AG04450 (cell line): ENCODE measurements around the gene CHRNB1. TPM values are rescaled to one million over a fixed set of nuclear protein-coding genes. Genes with fewer than 3 reads are reported as not detected.

Experiments used
- CTCF ChIA-PET: fragments of 300-600, 350-600 bp; formaldehyde crosslinking; extraction: SDS; loops from one replicate; lab custom pipeline; 2022; ENCODE audit warnings: antibody characterized with exemption, inconsistent platforms; lab: Charles Lee
- POLR2A ChIA-PET: fragments of 350-600 bp; formaldehyde crosslinking; extraction: SDS; loops from one replicate; lab custom pipeline; 2021; ENCODE audit warnings: antibody characterized with exemption, inconsistent platforms; lab: Yijun Ruan, JAX
- DNase-seq: peaks from one replicate; pipeline ENCODE4 v3.0.0-alpha.2; 2011; ENCODE audit warnings: low read depth, low spot score
- H3K27ac ChIP-seq: one replicate; pipeline ENCODE4 v1.5.1; 2012; ENCODE audit warnings: low read depth, low read length, control low read depth
- H3K27me3 ChIP-seq: one replicate; pipeline ENCODE4 v1.6.0; 2012; ENCODE audit warnings: low read length; ENCODE audit not compliant: control insufficient read depth, insufficient read depth
- H3K4me3 ChIP-seq: 2 replicates; pipeline ENCODE4 v1.5.1; 2011; ENCODE audit warnings: mild to moderate bottlenecking, low read depth, low read length, control low read depth
- H3K9me3 ChIP-seq: 2 replicates; pipeline ENCODE4 v1.5.1; 2012; ENCODE audit warnings: low read length; ENCODE audit not compliant: control insufficient read depth, insufficient read depth
- polyA minus RNA-seq: library from RNA; depleted of rRNA, polyadenylated mRNA; stranded (reverse); fragments of >200 nt; gene quantifications from 2 replicates; pipeline ENCODE4 v1.2.3, GENCODE V29; 2011; rRNA and poly(A)+ RNA removed
- polyA plus RNA-seq: library from polyadenylated mRNA; depleted of rRNA; stranded (reverse); fragments of >200 nt; gene quantifications from 2 replicates; pipeline ENCODE4 v1.2.3, GENCODE V29; 2011; rRNA removed
- TF ChIP-seq, protein P1 (sequence below): IDR thresholded peaks from 2 replicates; pipeline ENCODE4 v1.5.1; 2011; ENCODE audit warnings: low read depth, low read length, control low read depth, inconsistent platforms

The CHRNB1 gene, protein sequence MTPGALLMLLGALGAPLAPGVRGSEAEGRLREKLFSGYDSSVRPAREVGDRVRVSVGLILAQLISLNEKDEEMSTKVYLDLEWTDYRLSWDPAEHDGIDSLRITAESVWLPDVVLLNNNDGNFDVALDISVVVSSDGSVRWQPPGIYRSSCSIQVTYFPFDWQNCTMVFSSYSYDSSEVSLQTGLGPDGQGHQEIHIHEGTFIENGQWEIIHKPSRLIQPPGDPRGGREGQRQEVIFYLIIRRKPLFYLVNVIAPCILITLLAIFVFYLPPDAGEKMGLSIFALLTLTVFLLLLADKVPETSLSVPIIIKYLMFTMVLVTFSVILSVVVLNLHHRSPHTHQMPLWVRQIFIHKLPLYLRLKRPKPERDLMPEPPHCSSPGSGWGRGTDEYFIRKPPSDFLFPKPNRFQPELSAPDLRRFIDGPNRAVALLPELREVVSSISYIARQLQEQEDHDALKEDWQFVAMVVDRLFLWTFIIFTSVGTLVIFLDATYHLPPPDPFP
- 5.3 and 6.3 TPM in 2 replicates for polyA plus RNA-seq
- polyA minus RNA-seq: 2.9 and 4.2 TPM in 2 replicates

DNA sequence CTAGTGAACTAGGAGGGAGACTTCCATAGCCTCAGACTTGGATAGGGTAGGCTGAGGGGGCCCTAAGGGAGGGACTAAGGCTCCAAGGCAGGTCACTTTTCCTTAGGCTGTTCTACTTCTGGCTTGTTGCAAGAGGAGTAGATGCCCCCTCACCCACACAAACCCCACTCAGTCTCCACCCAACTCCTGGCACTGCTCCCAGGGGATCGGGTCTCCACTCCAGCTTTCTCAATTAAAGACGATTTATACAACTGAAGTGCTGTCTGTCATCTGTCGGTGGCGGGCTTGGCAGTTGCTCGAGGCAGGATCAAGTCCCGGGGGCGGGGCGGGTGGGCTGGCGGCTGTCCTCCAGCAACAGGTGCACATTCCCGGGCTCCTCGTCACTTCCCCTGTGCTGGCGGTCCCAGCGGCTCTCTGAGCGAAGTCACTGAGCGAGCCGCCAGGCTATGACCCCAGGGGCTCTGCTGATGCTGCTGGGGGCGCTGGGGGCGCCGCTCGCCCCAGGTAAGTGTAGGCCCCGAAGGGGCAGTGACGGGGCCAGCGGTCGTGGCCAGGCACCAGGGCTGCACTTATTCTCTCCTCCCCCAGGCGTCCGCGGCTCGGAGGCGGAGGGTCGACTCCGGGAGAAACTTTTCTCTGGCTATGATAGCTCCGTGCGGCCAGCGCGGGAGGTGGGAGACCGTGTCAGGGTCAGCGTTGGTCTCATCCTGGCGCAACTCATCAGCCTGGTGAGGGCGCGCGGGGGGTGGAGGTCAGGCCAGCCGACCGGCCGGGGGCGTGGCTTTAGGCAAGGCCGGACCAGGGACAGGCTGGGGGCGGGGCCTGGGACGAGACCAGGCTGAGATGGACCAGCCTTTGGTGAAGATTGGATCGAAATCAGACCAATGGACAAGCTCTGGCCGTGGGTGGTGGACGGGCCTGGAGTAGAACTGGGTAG lies at the start of gene CHRNB1:
Gene CHRNB1, plus strand, starts transcription at position 380 of the 937 bp plus-strand sequence. Its CDS starts 67 bp downstream, at position 447.
- Histone ChIP-seq H3K27me3 (peaks cover 20% of the 10 kb centered on the region), H3K27ac (no peak within 1 kb of the TSS), H3K9me3 (no peaks in the 10 kb centered on the region; the same call in 1 of the 2 replicates), H3K4me3 (peak within 1 kb of the TSS; percentile 46)
- ChIA-PET CTCF (interaction anchor here (0.8 to 3.6 kb wide), 2 partner anchors 8 to 22 kb away, joined by 7 to 14 read pairs; no protein-coding TSS in a partner anchor), POLR2A (interaction anchor here (0.7 to 1.5 kb wide), 2 partner anchors 8 to 39 kb away, joined by 3 to 6 read pairs; partner anchors contain the start of gene POLR2A)
- DNase-seq: no peak
- TF ChIP-seq, protein P1, sequence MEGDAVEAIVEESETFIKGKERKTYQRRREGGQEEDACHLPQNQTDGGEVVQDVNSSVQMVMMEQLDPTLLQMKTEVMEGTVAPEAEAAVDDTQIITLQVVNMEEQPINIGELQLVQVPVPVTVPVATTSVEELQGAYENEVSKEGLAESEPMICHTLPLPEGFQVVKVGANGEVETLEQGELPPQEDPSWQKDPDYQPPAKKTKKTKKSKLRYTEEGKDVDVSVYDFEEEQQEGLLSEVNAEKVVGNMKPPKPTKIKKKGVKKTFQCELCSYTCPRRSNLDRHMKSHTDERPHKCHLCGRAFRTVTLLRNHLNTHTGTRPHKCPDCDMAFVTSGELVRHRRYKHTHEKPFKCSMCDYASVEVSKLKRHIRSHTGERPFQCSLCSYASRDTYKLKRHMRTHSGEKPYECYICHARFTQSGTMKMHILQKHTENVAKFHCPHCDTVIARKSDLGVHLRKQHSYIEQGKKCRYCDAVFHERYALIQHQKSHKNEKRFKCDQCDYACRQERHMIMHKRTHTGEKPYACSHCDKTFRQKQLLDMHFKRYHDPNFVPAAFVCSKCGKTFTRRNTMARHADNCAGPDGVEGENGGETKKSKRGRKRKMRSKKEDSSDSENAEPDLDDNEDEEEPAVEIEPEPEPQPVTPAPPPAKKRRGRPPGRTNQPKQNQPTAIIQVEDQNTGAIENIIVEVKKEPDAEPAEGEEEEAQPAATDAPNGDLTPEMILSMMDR: no peak

DNA sequence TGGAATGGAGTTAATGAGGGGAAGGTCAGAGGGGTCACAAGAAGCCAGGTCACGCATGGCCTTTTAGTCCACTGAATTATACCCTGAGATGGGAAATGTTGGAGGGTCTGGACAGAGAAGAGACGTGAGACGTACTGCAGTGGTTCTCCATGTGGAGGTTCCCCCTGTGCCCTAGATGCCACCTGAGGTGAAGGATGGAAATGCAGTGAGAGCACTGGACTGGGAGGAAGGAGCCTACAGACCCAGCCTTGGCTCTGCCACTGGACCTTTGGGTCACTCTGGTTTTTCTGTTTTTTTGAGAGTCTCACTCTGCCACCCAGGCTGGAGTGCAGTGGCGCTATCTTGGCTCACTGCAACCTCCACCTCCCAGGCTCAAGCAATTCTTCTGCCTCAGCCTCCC lies 48.7 kb upstream of the CHRNB1 start:
- Histone ChIP-seq H3K27me3 (no peaks in the 10 kb centered on the region), H3K9me3 (no peaks in the 10 kb centered on the region; the same call in 1 of the 2 replicates), H3K4me3 (no peak overlapping the region), H3K27ac (no peak overlapping the region)
- no peak for DNase-seq
- TF ChIP-seq, protein P1: no peak
- ChIA-PET CTCF (no interaction called here), POLR2A (no interaction called here)

DNA sequence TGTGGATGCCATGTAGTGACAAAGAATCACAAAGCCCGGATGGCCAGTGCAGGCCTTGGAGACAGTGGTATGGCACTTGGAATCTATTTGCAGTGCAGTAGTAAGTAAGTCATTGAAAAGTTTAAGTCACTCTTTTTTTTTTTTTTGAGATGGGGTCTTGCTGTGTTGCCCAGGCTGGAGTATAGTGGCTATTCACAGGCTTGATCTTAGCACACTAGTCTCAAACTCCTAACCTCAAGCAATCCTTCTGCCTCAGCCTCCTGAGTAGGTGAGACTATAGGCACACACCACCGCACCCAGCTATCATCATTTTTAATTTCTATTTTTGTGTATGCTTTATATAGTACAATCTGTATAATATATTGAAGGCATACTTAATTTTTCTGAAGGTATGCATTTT lies 46.2 kb upstream of the CHRNB1 start:
- no peak overlapping the region for H3K27ac ChIP-seq
- CTCF ChIA-PET: interaction anchor here (1.6 kb wide), 1 partner anchor 43 kb away, joined by 6 read pairs; no protein-coding TSS in a partner anchor
- H3K27me3 ChIP-seq: no peaks in the 10 kb centered on the region
- TF ChIP-seq, protein P1: no peak
- DNase-seq: no peak
- no peaks in the 10 kb centered on the region; the same call in 1 of the 2 replicates for H3K9me3 ChIP-seq
- POLR2A ChIA-PET: interaction anchor here (1.0 kb wide), 1 partner anchor 178 kb away, joined by 3 read pairs; no protein-coding TSS in a partner anchor
- no peak overlapping the region for H3K4me3 ChIP-seq

DNA sequence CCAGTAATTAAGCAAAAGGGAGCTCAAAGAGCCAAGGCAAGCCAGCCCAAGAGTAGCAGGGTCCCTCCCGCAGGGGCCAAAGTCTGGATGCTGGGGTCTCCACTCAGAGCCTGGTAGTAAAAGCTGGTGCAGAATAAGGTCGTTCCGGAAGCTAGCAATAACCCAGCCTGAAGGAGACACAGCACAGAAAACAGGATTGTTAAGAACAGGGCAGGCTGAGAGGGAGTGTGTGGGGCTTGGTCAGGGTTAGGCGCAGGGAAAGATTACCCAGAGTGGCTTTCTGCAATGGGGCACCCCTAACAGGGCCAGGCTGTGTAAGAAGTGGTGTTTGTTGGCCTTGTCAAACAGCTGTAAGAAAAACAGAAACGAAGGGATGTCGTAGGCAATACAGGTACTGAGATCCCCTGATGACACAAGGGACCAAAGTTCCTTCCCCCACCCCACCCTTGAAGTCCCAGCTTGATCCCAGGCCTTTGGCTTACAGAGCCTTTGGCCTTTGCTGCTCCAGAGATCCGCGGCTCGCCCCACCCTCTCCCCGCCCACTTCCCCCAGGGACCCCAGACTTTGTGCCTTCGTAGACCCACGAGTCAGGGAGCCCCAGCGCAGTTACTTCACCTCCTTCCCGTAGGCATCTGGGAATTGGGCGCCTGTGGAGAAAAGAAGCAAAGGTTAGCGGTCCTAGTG lies 41.7 kb upstream of the CHRNB1 start:
- no peaks in the 10 kb centered on the region for H3K27me3 ChIP-seq
- H3K9me3 ChIP-seq: no peaks in the 10 kb centered on the region
- H3K4me3 ChIP-seq: peak overlapping the region; percentile 87
- no peak for DNase-seq
- H3K27ac ChIP-seq: peak overlapping the region; percentile 61
- TF ChIP-seq, protein P1: no peak
- CTCF ChIA-PET: interaction anchor here (0.6 to 2.4 kb wide), 7 partner anchors 8 to 158 kb away, joined by 3 to 9 read pairs (median 3); partner anchors contain the start of gene SENP3
- POLR2A ChIA-PET: interaction anchor here (0.6 to 1.9 kb wide), 12 partner anchors 8 to 507 kb away, joined by 3 to 20 read pairs (median 4); partner anchors contain the start of genes PLSCR3, POLR2A and SPEM2
